GOT3 (cell line): ENCODE results near the gene SERPINA6.
"Not testable (repeated sequence)": the region's sequence is repeated elsewhere in the genome, so short reads cannot be mapped to it uniquely, and the experiment has no call there.

Experiments
- DNase-seq: peaks from one replicate; lab custom pipeline; 2025; ENCODE audit warnings: mixed read lengths; lab: John Stamatoyannopoulos, UW

The SERPINA6 gene

DNA sequence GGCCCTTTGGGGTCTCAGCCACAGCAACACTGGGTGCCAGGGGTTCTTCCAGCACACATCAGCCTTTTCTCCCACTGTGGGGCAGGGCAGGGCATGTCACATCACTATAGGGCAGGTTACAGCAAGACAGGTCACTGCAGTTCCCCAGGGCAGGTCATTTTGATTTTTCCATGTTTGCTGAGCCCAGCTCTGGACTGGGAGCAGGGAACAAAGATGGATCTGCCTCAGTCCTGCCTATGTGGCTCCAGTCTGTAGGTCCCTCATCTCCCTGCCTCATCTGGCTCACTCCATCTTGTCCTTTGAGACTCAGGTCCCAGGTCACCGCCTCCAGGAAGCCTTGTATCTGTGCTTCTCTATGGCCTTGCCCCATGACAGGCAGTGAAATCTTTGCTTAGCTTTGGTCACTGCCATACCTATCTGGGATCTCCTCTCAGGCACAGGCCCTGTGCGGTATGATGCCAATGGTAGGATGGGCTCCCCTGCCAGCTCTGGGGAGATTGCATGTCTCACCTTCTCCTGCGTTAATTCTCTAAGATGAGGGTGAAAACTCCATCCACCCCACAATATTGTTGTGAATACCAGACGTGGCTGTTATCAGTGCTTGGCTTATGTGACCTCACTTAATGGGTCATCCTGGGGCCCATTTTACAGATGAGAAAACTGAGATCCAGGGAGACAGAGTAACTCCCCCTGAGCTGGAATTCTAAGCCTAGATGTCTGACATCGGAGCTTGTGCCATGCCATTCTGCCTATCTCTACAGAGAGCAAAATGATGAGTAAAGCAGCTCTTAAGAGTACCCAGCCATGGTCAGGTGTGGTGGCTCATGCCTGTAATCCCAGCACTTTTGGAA is 1.5 kb downstream of the SERPINA6 start:
- DNase-seq, result no peak

DNA sequence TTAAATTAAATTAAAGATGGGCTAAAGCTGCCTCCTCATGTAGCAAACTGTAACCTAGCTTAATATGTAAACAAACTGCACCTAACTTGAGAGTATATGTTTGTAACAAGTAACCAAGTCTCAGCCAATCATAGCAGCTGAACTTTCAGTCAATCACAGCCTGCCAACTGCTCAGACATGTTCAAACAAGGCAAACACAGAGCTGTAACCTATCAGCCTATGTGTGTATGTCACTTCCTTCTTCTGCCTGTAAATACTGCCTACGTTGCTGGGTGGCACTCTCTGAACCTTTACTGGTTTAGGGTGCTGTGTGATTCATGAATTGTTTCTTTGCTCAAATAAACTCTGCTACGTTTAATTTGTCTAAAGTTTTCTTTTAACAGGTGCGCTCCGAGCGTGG is 2.9 kb downstream of the SERPINA6 start:
- DNase-seq, result no peak

DNA sequence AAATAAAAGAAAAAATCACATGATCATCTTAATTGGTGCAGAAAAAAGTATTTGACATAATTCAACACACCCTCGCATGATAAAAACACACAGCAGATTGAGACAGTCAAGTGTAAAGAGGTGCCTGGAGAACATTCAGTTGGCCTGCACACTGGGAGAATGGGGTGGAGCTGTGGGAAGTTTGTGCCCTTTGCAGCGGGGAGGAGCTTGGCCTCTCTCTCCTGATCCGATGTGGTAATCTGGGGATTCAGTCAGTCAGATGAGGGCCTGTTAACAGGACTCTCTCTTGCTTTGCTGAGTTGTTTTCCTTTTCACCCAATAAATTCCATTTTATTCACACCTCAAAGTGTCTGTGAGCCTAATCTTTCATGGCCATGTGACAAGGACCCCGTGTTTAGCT is 5.9 kb downstream of the SERPINA6 start:
- no peak for DNase-seq

DNA sequence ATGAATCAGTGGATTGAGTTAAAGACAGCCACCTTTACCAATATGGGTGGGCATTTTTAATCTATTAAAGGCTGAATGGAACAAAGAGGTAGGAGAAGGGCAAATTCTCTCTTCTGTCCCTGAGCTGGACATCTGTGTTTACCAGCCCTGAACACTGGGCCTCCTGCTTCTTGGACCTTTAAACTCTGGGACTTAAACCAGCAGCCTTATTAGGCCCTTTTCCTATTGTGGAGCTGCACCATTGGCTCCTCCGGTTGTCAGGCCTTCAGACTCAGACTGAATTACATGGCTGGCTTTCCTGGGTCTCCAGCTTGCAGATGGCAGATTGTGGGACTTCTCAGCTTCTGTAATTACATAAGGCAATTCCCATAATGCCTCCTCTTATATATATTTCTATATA is 6.4 kb downstream of the SERPINA6 start:
- no peak for DNase-seq

DNA sequence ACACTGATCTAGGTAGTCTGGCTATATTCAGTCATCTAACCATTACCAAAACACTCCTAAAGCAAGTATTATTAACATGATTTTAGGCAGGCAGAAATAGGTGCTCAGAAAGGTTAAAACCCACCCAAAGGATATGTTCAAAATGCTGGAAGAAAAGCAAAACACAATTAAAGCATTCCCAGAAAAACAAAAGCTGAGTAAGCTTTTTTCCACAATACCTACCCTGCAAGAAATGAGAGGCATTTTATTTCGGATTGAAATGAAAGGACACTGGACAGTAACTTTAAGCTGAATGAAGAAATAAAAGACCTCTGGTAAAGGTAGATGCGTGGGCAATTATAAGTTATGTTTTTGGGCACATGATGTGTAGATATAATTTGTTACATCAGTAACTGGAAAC is 8.2 kb downstream of the SERPINA6 start:
- no peak for DNase-seq

DNA sequence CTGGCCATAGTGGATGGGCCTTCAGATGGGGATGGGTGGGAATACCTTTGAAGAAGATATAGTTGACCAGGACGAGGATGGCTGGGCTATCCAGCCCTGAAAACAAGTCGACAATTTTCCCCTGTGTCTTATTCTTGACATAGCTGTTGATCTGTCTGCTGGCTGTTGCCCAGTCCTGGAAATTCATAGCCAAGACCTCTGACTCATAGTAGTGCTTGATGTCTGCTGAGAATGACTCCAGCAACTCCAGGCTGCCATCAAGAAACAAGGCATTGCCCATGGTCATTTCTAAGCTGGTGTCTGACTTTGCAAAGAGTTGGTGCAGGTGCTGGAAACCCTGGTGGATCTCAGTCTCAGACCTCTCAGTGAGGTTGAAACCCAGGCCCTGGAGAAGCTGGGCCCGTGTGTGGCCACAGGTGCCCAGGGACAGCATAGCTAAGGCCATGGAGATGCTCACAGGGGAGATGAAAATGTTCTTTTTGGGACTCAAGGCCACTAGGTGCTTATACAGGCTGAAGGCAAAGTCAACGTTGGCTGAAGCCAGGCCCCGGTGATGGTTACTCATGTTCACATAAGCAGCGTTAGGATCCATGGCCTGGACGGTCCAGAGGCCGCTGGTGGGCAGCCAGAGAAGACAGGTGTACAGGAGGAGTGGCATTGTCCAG is 9.0 kb downstream of the SERPINA6 start:
- no peak for DNase-seq

DNA sequence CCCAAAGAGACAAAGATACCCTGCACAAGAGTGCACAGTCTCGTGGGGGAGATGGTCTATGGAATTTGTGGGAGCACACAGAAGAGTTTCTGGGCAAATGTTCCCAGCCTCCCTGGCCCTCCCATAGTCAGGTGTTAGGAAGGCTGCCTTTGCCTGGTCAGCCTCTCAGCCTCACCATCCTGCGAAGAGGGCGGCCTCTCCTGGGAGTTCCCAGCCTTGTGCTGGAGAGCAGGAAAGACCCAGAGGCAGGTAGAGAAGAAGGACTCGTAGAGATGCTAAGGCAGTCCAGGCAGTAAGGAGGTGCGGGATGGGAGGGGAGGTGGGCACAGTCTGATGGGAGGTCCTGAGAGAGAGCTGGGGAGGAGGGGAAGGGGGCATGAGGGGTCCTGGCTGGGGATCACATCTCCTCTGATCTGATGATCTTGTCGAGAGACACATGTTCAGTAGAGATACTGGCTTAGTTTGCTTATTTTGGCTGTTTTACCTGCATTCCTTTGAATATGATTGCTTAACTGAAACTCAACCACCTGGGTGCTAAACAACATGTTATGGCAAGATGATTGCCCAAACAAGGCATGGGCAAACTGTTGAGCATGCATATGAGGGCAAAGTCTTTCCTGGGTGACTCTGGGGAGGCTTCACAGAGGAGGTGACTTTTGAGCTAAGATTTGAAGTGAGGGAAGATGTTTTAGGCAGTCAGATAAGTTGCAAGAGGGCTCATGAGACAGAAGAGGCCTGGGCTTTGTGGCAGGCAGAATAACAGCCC is 10.5 kb downstream of the SERPINA6 start:
- DNase-seq, result no peak

DNA sequence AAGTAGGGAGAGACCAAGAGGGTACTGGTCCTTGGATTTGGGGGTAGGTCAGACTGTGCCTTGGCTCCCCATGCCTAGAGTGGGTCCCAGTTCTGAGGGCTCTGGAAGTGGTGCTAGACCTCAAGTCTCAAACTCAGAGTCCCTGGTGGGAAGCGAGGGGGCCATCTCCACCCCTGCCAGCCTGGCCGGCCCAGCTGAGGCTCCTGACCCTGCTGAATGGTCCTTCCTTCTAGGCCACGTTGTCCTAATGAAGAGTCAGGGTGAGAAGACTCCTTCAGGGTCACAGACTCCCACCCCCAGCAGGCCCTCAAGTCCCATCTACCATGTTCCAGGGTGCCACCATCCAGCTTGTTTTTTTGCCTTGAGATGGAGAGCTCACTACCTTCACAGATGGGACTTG is 12.9 kb downstream of the SERPINA6 start:
- DNase-seq, result no peak

DNA sequence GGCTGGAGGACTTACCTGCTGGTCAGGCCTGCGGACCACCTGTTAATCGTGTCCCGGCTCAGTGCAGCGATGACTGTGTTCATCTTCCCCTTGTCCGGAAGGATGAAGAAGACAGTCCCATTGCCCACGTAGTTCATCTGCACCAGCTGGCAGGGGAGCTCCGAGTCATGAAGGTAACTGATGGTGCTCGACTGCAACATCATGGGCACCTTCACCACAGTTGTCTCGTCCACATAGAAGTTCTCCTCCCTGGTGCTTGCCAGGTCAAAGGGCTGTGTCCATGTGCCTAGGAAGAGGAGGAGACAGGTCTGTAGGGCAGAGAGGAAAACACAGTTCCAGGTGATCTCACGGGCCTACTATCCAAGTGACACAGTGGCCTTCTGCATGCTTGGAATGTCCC is 13.4 kb downstream of the SERPINA6 start:
- DNase-seq, result no peak

DNA sequence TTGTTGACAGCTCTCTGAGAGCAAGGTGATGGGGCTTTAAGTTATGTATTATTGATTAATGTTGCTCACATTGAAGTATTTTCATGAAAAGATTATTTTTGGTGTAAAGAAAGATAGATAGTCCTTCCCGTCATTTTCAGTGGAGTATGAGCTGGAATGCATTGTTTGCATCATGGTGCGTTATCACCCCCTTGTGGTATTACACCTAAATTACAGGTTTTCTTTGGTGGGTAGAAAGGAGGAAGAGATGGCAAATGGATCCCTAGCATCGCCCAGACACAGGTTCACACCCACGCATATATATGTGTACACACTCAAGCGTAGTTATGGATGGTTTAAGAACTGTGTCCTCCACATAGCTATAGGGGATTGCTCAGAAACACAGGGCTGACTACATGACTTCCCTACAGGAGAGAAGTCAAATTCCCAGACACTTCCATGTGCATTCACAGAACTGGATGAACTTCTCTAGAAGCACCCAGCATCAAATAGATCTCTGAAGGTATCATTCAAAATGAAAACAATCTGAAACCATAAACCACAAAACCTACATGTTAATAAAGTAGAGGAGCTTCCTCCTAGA is 15.6 kb downstream of the SERPINA6 start:
- DNase-seq, result no peak

DNA sequence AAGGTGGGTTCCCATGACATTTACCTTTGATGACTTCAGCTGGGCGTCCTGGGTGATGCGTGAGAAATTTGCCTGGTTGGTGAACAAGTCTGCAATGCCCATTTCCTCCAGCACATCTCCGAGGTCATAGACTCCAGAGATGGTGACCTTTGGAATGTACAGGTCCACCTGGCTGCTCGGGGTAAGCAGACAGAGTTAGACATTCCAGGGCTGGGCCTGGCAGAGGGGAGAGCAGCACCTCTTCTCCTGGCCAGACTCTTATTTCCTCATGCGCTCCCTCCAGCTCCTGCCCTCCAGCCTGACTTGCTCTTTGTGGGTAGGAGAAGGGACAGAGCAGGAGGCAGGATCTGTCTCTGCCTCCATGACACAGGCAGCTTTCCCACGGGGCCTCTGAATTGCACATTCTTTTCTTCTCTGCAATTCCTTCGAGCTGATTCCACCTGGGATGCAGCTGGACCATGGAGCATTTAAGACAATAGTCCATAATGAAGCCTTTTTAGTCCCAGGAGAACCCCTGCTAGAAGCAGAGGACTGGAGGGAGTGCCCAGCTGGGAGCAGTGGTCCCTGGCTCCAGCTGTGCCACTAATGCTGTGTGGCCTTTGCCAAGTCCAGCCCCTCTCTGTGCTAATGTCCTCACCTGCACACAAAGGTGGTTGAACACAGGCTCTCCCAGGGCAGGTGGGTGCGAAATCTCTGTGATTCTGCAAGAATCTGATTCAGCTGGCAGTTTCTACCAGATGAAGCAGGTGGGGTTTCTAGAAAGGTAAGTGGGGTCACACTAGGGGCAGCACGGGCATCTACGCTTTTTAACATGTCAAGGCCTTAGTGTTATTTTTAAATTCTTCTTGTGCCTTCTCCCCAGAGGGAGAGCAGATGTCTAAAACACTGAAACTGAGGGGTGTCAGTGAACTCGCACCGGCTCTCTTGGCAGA is 16.8 kb downstream of the SERPINA6 start:
- no peak for DNase-seq

DNA sequence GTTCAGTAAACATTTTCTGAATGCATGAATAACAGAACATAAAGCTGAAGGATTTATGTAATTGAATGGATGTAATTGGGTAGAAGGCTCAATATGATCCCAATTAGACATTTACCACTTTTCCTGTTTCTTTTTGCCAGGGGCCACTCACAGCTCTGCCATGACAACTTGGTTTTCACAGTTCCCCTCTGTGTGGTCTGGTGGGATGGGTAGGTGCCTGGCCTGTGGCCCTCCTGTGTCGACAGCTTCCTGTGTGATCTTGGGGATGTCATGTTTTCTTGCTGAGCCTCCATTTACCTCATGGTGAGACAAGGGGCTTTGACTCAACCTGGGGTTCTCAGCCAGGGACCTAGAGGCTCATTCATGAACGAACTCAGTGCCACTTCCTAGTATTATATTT is 17.5 kb downstream of the SERPINA6 start:
- DNase-seq, result no peak

DNA sequence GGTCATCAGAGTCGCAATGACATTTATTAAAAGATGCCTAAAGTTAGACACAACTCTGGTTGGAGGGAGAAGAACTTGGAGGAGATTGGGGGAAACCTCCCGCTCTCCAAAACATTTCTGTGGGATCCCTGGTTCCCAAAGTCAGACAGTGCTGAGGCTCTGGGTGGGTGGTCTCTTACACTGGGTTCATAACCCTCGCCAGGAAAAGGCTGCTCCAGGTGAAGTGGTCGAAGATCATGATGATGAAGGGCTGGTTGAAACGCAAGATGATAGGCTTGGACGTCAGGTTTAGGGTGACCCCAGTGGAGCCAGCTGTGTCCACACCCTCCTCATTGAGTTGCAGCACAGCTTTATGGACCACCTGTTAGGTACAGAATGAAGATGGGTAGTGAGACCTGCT is 18.9 kb downstream of the SERPINA6 start:
- DNase-seq, result no peak

DNA sequence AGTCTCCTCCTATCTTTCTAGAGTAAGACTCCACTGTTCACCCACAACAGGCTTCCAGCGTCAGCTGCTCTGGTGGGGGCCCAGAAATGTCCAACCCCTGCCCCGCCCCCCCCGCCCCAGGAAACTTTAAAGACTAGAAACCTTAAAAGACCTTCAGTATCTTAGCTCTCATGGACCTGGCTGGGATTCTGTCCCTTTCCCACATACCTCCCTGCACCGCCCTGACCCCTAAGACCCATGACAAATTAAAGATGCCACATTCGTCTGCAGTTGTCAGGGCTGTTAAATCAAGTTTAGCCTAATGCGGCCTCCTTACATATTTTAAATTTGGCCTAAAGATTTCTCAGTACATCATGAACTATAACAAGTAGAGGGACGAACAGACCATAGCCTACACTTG is 20.0 kb downstream of the SERPINA6 start:
- no peak for DNase-seq

DNA sequence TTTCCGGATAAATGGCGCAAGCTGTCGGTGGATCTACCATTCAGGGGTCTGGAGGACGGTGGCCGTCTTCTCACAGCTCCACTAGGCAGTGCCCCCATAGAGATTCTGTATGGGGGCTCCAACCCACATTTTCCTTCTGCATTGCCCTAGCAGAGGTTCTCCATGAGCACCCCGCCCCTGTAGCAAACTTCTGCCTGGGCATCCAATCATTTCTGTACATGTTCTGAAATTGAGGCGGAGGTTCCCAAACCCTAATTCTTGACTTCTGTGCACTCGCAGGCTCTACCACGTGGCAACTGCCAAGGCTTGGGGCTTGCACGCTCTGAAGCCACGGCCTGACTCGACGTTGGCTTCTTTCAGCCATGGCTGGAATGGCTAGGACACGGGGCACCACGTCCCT is 25.0 kb downstream of the SERPINA6 start:
- no peak for DNase-seq

DNA sequence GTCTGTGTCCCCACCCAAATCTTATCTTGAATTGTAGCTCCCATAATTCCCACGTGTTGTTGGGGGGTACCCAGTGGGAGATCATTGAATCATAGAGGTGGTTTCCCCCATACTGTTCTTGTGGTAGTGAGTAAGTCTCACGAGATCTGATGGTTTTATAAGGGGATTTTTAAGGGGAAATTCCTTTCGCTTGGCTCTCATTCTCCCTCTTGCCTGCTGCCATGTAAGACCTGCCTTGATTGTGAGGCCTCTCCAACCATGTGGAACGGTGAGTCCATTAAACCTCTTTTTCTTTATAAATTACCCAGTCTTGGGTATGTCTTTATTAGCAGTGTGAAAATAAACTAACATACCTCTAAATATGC is 27.0 kb downstream of the SERPINA6 start:
- DNase-seq, result not testable (repeated sequence)

DNA sequence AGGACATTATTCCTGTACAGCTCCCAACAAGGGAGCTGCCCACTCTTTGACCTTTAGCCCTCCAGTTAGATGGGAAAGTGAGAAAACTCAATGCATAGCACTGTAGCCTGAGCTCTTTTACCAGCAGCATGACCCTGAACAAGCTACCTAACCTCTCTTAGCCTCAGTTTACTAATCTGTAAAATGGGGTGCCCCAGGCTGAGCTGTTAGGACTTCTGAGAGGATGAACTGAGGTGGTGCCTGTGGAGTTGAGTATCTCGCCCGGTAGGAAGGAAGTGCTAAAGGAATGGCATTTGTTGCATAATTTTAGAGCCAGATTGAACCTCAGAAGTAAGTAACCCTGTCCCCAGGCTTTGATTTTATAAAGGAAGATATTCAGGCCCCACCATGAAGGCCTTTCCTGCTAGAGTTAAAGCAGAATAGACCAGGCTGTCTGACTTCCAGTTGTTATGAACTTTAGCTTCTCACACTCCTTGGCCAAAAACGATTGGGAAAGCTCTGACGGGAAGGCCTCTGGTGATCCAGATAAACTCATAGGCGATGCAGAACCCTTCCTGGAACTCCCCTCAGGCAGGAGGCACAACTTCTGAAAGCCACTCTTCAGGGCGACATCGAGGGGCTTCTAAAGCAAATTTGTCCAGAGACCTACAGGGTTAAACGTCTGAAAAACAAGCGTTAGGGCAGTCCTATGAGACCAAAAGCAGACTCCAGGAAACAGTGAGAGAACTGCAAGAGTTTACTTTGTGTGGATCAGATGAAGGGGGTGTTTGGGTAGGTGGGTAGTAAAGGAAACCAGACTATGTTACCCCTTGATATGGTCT is 27.6 kb downstream of the SERPINA6 start:
- DNase-seq, result no peak

DNA sequence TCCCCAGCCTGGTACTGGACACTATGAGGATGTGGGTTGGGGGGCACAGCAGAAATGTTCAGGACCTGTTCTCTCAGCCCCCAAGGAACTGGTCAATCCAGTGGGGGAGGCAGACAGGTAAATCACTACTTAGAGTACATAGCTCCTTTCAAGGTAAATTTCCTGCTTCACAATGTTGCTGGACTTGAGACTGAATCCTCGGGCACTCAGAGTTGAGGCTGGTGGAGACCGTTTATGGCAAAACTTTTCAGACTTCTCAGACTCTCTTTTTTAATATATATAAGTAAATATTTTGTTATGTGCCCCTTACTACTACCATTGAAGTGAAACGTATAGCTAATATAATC is 29.6 kb downstream of the SERPINA6 start:
- DNase-seq, result no peak

DNA sequence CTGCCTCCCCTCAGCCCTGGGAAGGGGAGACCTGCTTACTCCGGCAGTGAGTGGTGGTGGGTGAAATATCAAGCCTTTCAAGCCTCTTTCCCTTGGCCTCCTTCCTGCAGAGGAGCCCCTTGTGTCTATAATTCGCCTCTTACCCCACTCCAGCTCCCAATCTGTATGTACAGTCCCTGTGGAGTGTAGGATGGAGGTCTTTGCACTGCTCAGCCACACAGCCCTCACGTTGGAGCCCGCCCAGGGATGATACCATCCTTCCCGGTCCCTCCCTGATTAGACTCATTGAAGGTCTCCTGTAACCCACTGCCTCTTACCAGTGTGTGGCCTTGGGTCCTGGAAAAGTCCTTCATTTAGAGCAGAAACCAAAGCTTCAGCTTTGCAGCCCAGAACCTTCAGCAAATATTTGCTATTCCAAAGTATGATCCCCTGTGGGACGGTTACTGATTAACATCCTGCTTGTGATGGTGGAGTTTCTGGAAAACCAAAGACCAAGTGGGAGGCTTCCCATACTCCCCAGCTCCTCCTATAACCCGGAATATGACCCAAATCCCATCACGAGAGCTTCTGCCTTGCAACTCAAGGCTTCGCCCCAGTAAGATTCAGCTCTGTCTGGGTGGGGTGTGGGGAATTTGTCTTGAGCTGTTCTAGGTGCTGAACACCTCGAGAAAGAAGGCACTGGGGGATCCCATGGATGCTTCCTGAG is 30.1 kb downstream of the SERPINA6 start, which contains the start of gene SERPINA10:
SERPINA10 (minus strand) TSS at position 397 of the 706 bp plus-strand sequence. CDS start 2,675 bp downstream, outside the sequence.
- DNase-seq, result no peak

DNA sequence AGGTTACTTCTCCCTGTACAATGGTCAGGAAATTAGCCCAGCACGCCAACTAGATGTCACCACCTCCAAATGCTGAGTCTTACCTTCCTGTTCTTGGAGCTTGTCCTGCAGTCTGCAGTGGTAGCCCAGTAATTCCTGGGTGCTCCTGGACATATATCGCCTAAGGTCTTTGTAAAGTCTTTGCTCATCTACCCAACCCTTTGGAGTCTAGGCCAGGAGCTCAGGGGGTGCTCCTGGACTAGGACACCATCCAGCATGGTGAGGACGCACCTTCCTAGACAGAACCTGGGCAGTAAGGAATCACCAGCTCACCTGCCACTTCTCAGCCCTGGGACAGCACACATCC is 30.6 kb downstream of the SERPINA6 start:
- DNase-seq, result no peak
